ENCODE measurements around the gene PDGFC. TPM values are rescaled to one million over a fixed set of nuclear protein-coding genes. Genes with fewer than 3 reads are reported as not detected.

The PDGFC gene
- total and polyA plus RNA-seq, 2 donors (not counting 3 experiments of a cell fraction or from before 2014, with no cell fraction given) = 2.7 to 5.3 TPM

DNA sequence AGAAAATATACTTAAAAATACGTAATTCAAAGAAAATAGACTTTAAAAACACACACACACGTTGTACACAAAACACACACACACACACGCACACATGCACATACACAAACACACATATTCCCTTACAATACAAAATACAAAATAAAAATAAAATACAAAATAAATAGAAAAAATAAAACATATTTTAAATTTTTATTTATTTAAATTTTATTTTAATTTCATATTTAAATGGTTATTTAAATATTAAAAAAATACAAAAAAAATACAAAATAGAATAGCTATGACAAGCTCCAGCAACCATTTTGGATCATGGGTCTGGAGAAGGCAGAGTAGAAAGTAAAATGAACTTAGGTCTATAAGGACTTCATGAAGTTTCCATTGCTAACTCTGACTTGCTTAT, 34.2 kb upstream of the PDGFC start:
- no peaks in the 10 kb centered on the region for H3K36me3 ChIP-seq (ENCODE audit: control insufficient read depth in 2 of 2, extremely low read depth in 1 of 2, insufficient read depth in 2 of 2, low read length in 2 of 2)
- no peaks in the 10 kb centered on the region for H3K27me3 ChIP-seq (ENCODE audit: control insufficient read depth in 2 of 2, insufficient read depth in 2 of 2, low read length in 2 of 2)
- TF ChIP-seq MYC (IDR thresholded peaks at IDR 0.05; ENCODE audit: low read depth, low read length) = no peak
- TF ChIP-seq POLR2A (IDR thresholded peaks at IDR 0.05; ENCODE audit: low read depth, low read length) = no peak
- no peak for TF ChIP-seq POLR2AphosphoS5 (IDR thresholded peaks at IDR 0.05; ENCODE audit: insufficient read depth, low read depth, low read length)
- TF ChIP-seq JUN (IDR thresholded peaks at IDR 0.05; ENCODE audit: borderline replicate concordance, insufficient read depth, insufficient read length, low read depth) = no peak
- TF ChIP-seq GATA2 (IDR thresholded peaks at IDR 0.05; ENCODE audit: insufficient read depth, insufficient read length, low read depth, low read length) = no peak
- TF ChIP-seq, protein P1, sequence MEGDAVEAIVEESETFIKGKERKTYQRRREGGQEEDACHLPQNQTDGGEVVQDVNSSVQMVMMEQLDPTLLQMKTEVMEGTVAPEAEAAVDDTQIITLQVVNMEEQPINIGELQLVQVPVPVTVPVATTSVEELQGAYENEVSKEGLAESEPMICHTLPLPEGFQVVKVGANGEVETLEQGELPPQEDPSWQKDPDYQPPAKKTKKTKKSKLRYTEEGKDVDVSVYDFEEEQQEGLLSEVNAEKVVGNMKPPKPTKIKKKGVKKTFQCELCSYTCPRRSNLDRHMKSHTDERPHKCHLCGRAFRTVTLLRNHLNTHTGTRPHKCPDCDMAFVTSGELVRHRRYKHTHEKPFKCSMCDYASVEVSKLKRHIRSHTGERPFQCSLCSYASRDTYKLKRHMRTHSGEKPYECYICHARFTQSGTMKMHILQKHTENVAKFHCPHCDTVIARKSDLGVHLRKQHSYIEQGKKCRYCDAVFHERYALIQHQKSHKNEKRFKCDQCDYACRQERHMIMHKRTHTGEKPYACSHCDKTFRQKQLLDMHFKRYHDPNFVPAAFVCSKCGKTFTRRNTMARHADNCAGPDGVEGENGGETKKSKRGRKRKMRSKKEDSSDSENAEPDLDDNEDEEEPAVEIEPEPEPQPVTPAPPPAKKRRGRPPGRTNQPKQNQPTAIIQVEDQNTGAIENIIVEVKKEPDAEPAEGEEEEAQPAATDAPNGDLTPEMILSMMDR (IDR thresholded peaks at IDR 0.05; ENCODE audit: extremely low read depth in 1 of 2, insufficient read depth in 1 of 2, low read depth in 1 of 2, low read length in 2 of 2) = no peak
- TF ChIP-seq FOS (IDR thresholded peaks at IDR 0.05; ENCODE audit: borderline replicate concordance, insufficient read depth, low read length) = no peak
- TF ChIP-seq, protein P2, sequence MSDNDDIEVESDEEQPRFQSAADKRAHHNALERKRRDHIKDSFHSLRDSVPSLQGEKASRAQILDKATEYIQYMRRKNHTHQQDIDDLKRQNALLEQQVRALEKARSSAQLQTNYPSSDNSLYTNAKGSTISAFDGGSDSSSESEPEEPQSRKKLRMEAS (IDR thresholded peaks at IDR 0.05; ENCODE audit: insufficient read depth, insufficient read length) = no peak
- no peak for TF ChIP-seq EZH2 (IDR thresholded peaks at IDR 0.05; ENCODE audit: borderline replicate concordance, low read depth, low read length, severe bottlenecking)
- intact Hi-C loops (cut with micrococcal nuclease) (no loop called here), dilution Hi-C loops (cut with MboI; ENCODE audit: extremely low pct_ligation_motif_present, low sequenced_read_pairs) (no loop called here)
- no peak overlapping the region for H3K4me2 ChIP-seq (ENCODE audit: insufficient read depth, low read length)
- CTCF ChIA-PET = interaction anchor here (0.9 kb wide), 1 partner anchor 40 kb away, joined by 3 read pairs; no protein-coding TSS in a partner anchor
- no peaks in the 10 kb centered on the region for H4K20me1 ChIP-seq (replicated peaks; ENCODE audit: control insufficient read depth, extremely low read depth, insufficient read depth, low read length)
- H3K4me3 ChIP-seq (replicated peaks in 1 of 3; ENCODE audit: insufficient read depth in 1 of 3, low read depth in 1 of 3, low read length in 3 of 3) = no peak overlapping the region
- peaks cover 13% of the 10 kb centered on the region for H3K4me1 ChIP-seq (ENCODE audit: control insufficient read depth, extremely low read depth, insufficient read depth, low read length)
- BruUV-seq (replicated peaks) = no TSS peak
- FAIRE-seq (no peak), DNase-seq (ENCODE audit: low read depth, low spot score) (no peak)
- no peaks in the 10 kb centered on the region for H3K9me1 ChIP-seq (replicated peaks; ENCODE audit: control insufficient read depth, extremely low read depth, insufficient read depth, low read length)
- no peak overlapping the region for H2AFZ ChIP-seq (ENCODE audit: low read depth, low read length)
- POLR2A ChIA-PET = no interaction called here
- no peak overlapping the region for H3K9ac ChIP-seq (replicated peaks; ENCODE audit: extremely low read depth, insufficient read depth, low read length)
- H3K27ac ChIP-seq (ENCODE audit: insufficient read depth, low read depth, low read length) = no peak overlapping the region
- H3K9me3 ChIP-seq (replicated peaks; ENCODE audit: control insufficient read depth, insufficient read depth, low read length) = no peaks in the 10 kb centered on the region
- no peaks in the 10 kb centered on the region for H3K79me2 ChIP-seq (ENCODE audit: control insufficient read depth, insufficient read depth, low read length)

All from endothelial cell of umbilical vein (primary cell).